GM19035 (cell line): ENCODE measurements around the gene PAK1.
"Not testable (repeated sequence)": the region's sequence is repeated elsewhere in the genome, so short reads cannot be mapped to it uniquely, and the experiment has no call there.

ENCODE experiments used
- ATAC-seq: cut with Tn5 transposase; IDR thresholded peaks from one replicate; pipeline ENCODE4 v1.9.1; 2021; ENCODE audit not compliant: unreplicated experiment

PAK1 gene

GRCh38 chr11:77312107-77312506, 161.8 kb downstream of the PAK1 start:
- no peak for ATAC-seq

GRCh38 chr11:77311701-77312100, 162.2 kb downstream of the PAK1 start:
- no peak for ATAC-seq

- no peak for ATAC-seq
These were observed 163.2 kb downstream of the PAK1 start for GRCh38 chr11:77310721-77311120.

GRCh38 chr11:77309401-77310085, 164.4 kb downstream of the PAK1 start:
- ATAC-seq: no peak

- no peak for ATAC-seq
These were observed 165.1 kb downstream of the PAK1 start for GRCh38 chr11:77308838-77309237.

- no peak for ATAC-seq
These were observed 170.6 kb downstream of the PAK1 start for GRCh38 chr11:77303328-77303727.

- no peak for ATAC-seq
These were observed 171.1 kb downstream of the PAK1 start for GRCh38 chr11:77302752-77303151.

GRCh38 chr11:77301510-77301909, 172.4 kb downstream of the PAK1 start, which contains the start of gene GDPD4:
TSS of gene GDPD4 (minus strand) at chr11:77301686. CDS start at chr11:77285137, 16,549 bp downstream.
- no peak for ATAC-seq

- no peak for ATAC-seq
These were observed 173.2 kb downstream of the PAK1 start for GRCh38 chr11:77300695-77301094.

- ATAC-seq: not testable (repeated sequence)
These were observed 173.9 kb downstream of the PAK1 start for GRCh38 chr11:77300028-77300427.

GRCh38 chr11:77299528-77299993, 174.3 kb downstream of the PAK1 start:
- ATAC-seq: no peak

- ATAC-seq: no peak
These were observed 179.9 kb downstream of the PAK1 start for GRCh38 chr11:77294040-77294439.

GRCh38 chr11:77289737-77290136, 184.2 kb downstream of the PAK1 start:
- ATAC-seq: no peak

- ATAC-seq: no peak
These were observed 186.2 kb downstream of the PAK1 start for GRCh38 chr11:77287615-77288273.

- no peak for ATAC-seq
These were observed 186.8 kb downstream of the PAK1 start for GRCh38 chr11:77287136-77287535.

- ATAC-seq: no peak
These were observed 189.1 kb downstream of the PAK1 start for GRCh38 chr11:77284476-77285468.

- ATAC-seq: no peak
These were observed 190.8 kb downstream of the PAK1 start for GRCh38 chr11:77283101-77283500.

GRCh38 chr11:77278595-77279506, 195.0 kb downstream of the PAK1 start:
- no peak for ATAC-seq

- no peak for ATAC-seq
These were observed 197.6 kb downstream of the PAK1 start for GRCh38 chr11:77276271-77276670.
